Activated T-cell treated with anti-CD3 and anti-CD28 coated beads, Interleukin-2, amount 50 U/mL, for 72 hours (primary cell): ENCODE results near the gene SLC12A7. TPM values are rescaled to one million over a fixed set of nuclear protein-coding genes. Genes with fewer than 3 reads are reported as not detected.
A peak's percentile ranks its signal among the peaks of the same experiment; 100 is the strongest.

Source experiments
- ATAC-seq, 2 donors: fragments of 150-1000 bp; cut with Tn5 transposase; replicated peaks in 1 of 2; 2 replicates each; pipeline ENCODE4 v1.10.0; 2021; ENCODE audit warnings: moderate library complexity in 2 of 2, mild to moderate bottlenecking in 1 of 2
- DNase-seq, 2 donors: peaks; one replicate each; pipeline ENCODE4 v3.0.0; 2021 to 2022; ENCODE audit warnings: mixed read lengths in 1 of 2
- H3K27ac Mint-ChIP-seq: one replicate; pipeline ENCODE4 v1.8.0; 2022; ENCODE audit warnings: mild to moderate bottlenecking, moderate library complexity, mixed read lengths
- H3K27me3 Mint-ChIP-seq: one replicate; pipeline ENCODE4 v1.8.0; 2022; ENCODE audit warnings: low read depth, mixed read lengths
- H3K36me3 Mint-ChIP-seq, 2 donors: one replicate each; pipeline ENCODE4 v1.8.0; 2022; ENCODE audit warnings: mixed read lengths in 2 of 2, mild to moderate bottlenecking in 1 of 2; ENCODE audit not compliant: insufficient read depth in 2 of 2
- H3K4me1 Mint-ChIP-seq: one replicate; pipeline ENCODE4 v1.8.0; 2022; ENCODE audit warnings: low read depth, mixed read lengths
- H3K4me3 Mint-ChIP-seq, 2 donors: one replicate each; pipeline ENCODE4 v1.8.0; 2022; ENCODE audit warnings: mild to moderate bottlenecking in 2 of 2, mixed read lengths in 2 of 2, moderate library complexity in 2 of 2
- H3K9me3 Mint-ChIP-seq, 2 donors: one replicate each; pipeline ENCODE4 v1.8.0; 2022; ENCODE audit warnings: mixed read lengths in 2 of 2
- total RNA-seq, 2 donors: library from RNA; stranded (reverse); gene quantifications; one replicate each; pipeline ENCODE4 v1.2.3, GENCODE V29; 2022

The SLC12A7 gene
- total RNA-seq, 2 donors from 2014 or later = 14.8 to 29.0 TPM

GRCh38 chr5:1076406-1076805 is 35.5 kb downstream of the SLC12A7 start:
- no peak for ATAC-seq
- H3K4me1 Mint-ChIP-seq = no peaks in the 10 kb centered on the region
- peaks cover 0 to 2% of the 10 kb centered on the region in 2 donors for H3K36me3 Mint-ChIP-seq
- H3K4me3 Mint-ChIP-seq = no peak overlapping the region
- DNase-seq = no peak
- no peaks in the 10 kb centered on the region for H3K9me3 Mint-ChIP-seq
- no peaks in the 10 kb centered on the region for H3K27me3 Mint-ChIP-seq
- no peak overlapping the region for H3K27ac Mint-ChIP-seq

- H3K36me3 Mint-ChIP-seq = peaks cover 0 to under 1% of the 10 kb centered on the region in 2 donors
- ATAC-seq (no peak), DNase-seq (no peak)
- no peaks in the 10 kb centered on the region for H3K27me3 Mint-ChIP-seq
- H3K27ac Mint-ChIP-seq = no peak overlapping the region
- no peak overlapping the region for H3K4me3 Mint-ChIP-seq
- no peaks in the 10 kb centered on the region for H3K9me3 Mint-ChIP-seq
- no peaks in the 10 kb centered on the region for H3K4me1 Mint-ChIP-seq
Measured at GRCh38 chr5:1075931-1076330, 35.9 kb downstream of the SLC12A7 start.

- H3K27ac Mint-ChIP-seq = no peak overlapping the region
Measured at GRCh38 chr5:1075555-1075881, 36.3 kb downstream of the SLC12A7 start.

GRCh38 chr5:1074816-1075554 is 36.9 kb downstream of the SLC12A7 start:
- no peaks in the 10 kb centered on the region for H3K36me3 Mint-ChIP-seq
- ATAC-seq (no peak), DNase-seq (no peak)
- H3K4me3 Mint-ChIP-seq = no peak overlapping the region
- no peak overlapping the region for H3K27ac Mint-ChIP-seq
- H3K9me3 Mint-ChIP-seq = no peaks in the 10 kb centered on the region
- no peaks in the 10 kb centered on the region for H3K27me3 Mint-ChIP-seq
- no peaks in the 10 kb centered on the region for H3K4me1 Mint-ChIP-seq

More at GRCh38 chr5:1075555-1075881, 36.3 kb downstream of the SLC12A7 start:
- DNase-seq (no peak), ATAC-seq (no peak)
- Mint-ChIP-seq H3K9me3 (no peaks in the 10 kb centered on the region), H3K27me3 (no peaks in the 10 kb centered on the region), H3K4me3 (no peak overlapping the region), H3K36me3 (no peaks in the 10 kb centered on the region), H3K4me1 (no peaks in the 10 kb centered on the region)

GRCh38 chr5:1074226-1074625 is 37.6 kb downstream of the SLC12A7 start:
- DNase-seq = no peak
- Mint-ChIP-seq H3K4me1 (no peaks in the 10 kb centered on the region), H3K9me3 (no peaks in the 10 kb centered on the region), H3K27me3 (no peaks in the 10 kb centered on the region), H3K36me3 (no peaks in the 10 kb centered on the region), H3K4me3 (no peak overlapping the region), H3K27ac (no peak overlapping the region)
- ATAC-seq = no peak

- H3K27ac Mint-ChIP-seq = peak overlapping the region; percentile 87
- no peaks in the 10 kb centered on the region for H3K27me3 Mint-ChIP-seq
Measured at GRCh38 chr5:1073239-1074102, 38.4 kb downstream of the SLC12A7 start.

GRCh38 chr5:1069720-1070088 is 42.2 kb downstream of the SLC12A7 start:
- Mint-ChIP-seq H3K27ac (no peak overlapping the region), H3K9me3 (no peaks in the 10 kb centered on the region), H3K36me3 (peaks cover 0 to 2% of the 10 kb centered on the region in 2 donors), H3K27me3 (no peaks in the 10 kb centered on the region), H3K4me3 (no peak overlapping the region), H3K4me1 (no peaks in the 10 kb centered on the region)
- no peak for ATAC-seq
- no peak for DNase-seq

More at GRCh38 chr5:1073239-1074102, 38.4 kb downstream of the SLC12A7 start:
- H3K9me3 Mint-ChIP-seq = no peaks in the 10 kb centered on the region
- H3K4me1 Mint-ChIP-seq = no peaks in the 10 kb centered on the region
- no peak overlapping the region for H3K4me3 Mint-ChIP-seq
- DNase-seq (no peak), ATAC-seq (no peak)
- H3K36me3 Mint-ChIP-seq = no peaks in the 10 kb centered on the region

GRCh38 chr5:1068895-1069719 is 42.8 kb downstream of the SLC12A7 start:
- Mint-ChIP-seq H3K36me3 (peaks cover 0 to 3% of the 10 kb centered on the region in 2 donors), H3K27me3 (no peaks in the 10 kb centered on the region), H3K27ac (no peak overlapping the region), H3K4me1 (no peaks in the 10 kb centered on the region), H3K9me3 (no peaks in the 10 kb centered on the region), H3K4me3 (no peak overlapping the region)
- DNase-seq = no peak
- ATAC-seq = no peak

GRCh38 chr5:1068204-1068894 is 43.5 kb downstream of the SLC12A7 start:
- ATAC-seq (no peak), DNase-seq (no peak)
- H3K36me3 Mint-ChIP-seq = peaks cover 0 to 3% of the 10 kb centered on the region in 2 donors
- no peak overlapping the region for H3K4me3 Mint-ChIP-seq
- no peak overlapping the region for H3K27ac Mint-ChIP-seq
- H3K9me3 Mint-ChIP-seq = no peaks in the 10 kb centered on the region
- no peaks in the 10 kb centered on the region for H3K4me1 Mint-ChIP-seq
- H3K27me3 Mint-ChIP-seq = no peaks in the 10 kb centered on the region

- no peak overlapping the region for H3K4me3 Mint-ChIP-seq
- DNase-seq (no peak), ATAC-seq (peak in 1 of 2 donors; percentile 15)
- no peaks in the 10 kb centered on the region for H3K27me3 Mint-ChIP-seq
- peaks cover 0 to 3% of the 10 kb centered on the region in 2 donors for H3K36me3 Mint-ChIP-seq
- no peaks in the 10 kb centered on the region for H3K9me3 Mint-ChIP-seq
- H3K27ac Mint-ChIP-seq = peak overlapping the region; percentile 40
- no peaks in the 10 kb centered on the region for H3K4me1 Mint-ChIP-seq
Measured at GRCh38 chr5:1067141-1068121, 44.4 kb downstream of the SLC12A7 start.

GRCh38 chr5:1066676-1067075 is 45.2 kb downstream of the SLC12A7 start:
- no peak overlapping the region for H3K4me3 Mint-ChIP-seq
- no peaks in the 10 kb centered on the region for H3K27me3 Mint-ChIP-seq
- no peak overlapping the region for H3K27ac Mint-ChIP-seq
- H3K9me3 Mint-ChIP-seq = no peaks in the 10 kb centered on the region
- H3K4me1 Mint-ChIP-seq = no peaks in the 10 kb centered on the region
- DNase-seq (no peak), ATAC-seq (peak in 1 of 2 donors; percentile 15)
- peaks cover 0 to 3% of the 10 kb centered on the region in 2 donors for H3K36me3 Mint-ChIP-seq
